Psoas muscle (tissue), 8 donors: ENCODE results near the gene NOL8. TPM values are rescaled to one million over a fixed set of nuclear protein-coding genes. Genes with fewer than 3 reads are reported as not detected.

Experiments
- ATAC-seq, 4 donors: fragments of 200-7000 bp; cut with Tn5 transposase; one replicate each; pipeline ENCODE4 v1.9.1; 2020; ENCODE audit warnings: moderate library complexity in 3 of 4, mild to moderate bottlenecking in 2 of 4
- DNase-seq, 2 donors: peaks; one replicate each; pipeline ENCODE4 v3.0.0-alpha.2; 2020
- H3K27ac ChIP-seq: fragments of 200-600 bp; one replicate; pipeline ENCODE4 v1.8.0; 2022
- H3K27me3 ChIP-seq, 3 donors: fragments of 200-600 bp in 1 of 3; one replicate each; pipeline versions ENCODE4 v1.6.1 to v1.8.0; 2013 to 2022; ENCODE audit warnings: low read length in 2 of 3, mild to moderate bottlenecking in 2 of 3, moderate library complexity in 1 of 3; ENCODE audit not compliant: insufficient read depth in 3 of 3
- H3K36me3 ChIP-seq, 2 donors: fragments of 200-600 bp in 1 of 2; one replicate each; pipeline versions ENCODE4 v1.6.1 to v1.8.0; 2013 to 2022; ENCODE audit warnings: low read depth in 1 of 2, mild to moderate bottlenecking in 1 of 2, moderate library complexity in 1 of 2; ENCODE audit not compliant: insufficient read depth in 1 of 2
- H3K4me1 ChIP-seq: fragments of 200-600 bp; one replicate; pipeline ENCODE4 v1.8.0; 2022
- H3K4me3 ChIP-seq: fragments of 200-600 bp; one replicate; pipeline ENCODE4 v1.8.0; 2022; ENCODE audit warnings: mild to moderate bottlenecking
- H3K9me3 ChIP-seq: fragments of 200-600 bp; one replicate; pipeline ENCODE4 v1.8.0; 2022
- WGBS, 3 donors: extraction: QIAGEN DNeasy Blood & Tissue Kit; methylation state at CpG; one replicate each; pipeline versions ENCODE4 v1.1.6 to v1.1.7; 2013; 5-methylcytosine and 5-hydroxymethylcytosine counted together
- intact Hi-C, 2 donors: fragments of 100-400 bp; cut with DNase I; formaldehyde crosslinking; loops; one replicate each; pipeline versions ENCODE4 v1.11.0 to v1.14.2; 2022
- polyA plus RNA-seq, 3 donors: library from polyadenylated mRNA; stranded (reverse); fragments of 200-250 nt; gene quantifications; one replicate each; pipeline ENCODE4 v1.2.3, GENCODE V29; 2013
- total RNA-seq, 4 donors: library from RNA; stranded (reverse); fragmentation: NEBNext Ultra II Directional in 2 of 4; extraction: Animal tissue kit (Norgen Biotek cat#: 25700) in 2 of 4; gene quantifications; one replicate each; pipeline versions ENCODE4 v1.2.1 to v1.2.4, GENCODE V29; 2021 to 2023
- TF ChIP-seq, protein P1 (sequence below): fragments of 200-600 bp; IDR thresholded peaks from one replicate; pipeline ENCODE4 v1.8.0; 2022; ENCODE audit warnings: antibody characterized with exemption
- donor health status: healthy with polysubstance abuse.
- donor health status: DM: no; HTN: no; CAD: no; lungs with moderate emphysema.
- donor health status: Bipolar disorder and iron deficiency.
- donor health status: healthy.
- donor health status: DM: yes; HTN: yes; CAD: no.
- donor health status: DM: no; HTN: no; CAD: no.
- donor health status: DM: no; HTN: no; CAD: no.
- donor health status: DM: yes; HTN: yes; CAD: no.

NOL8 gene
- total and polyA plus RNA-seq, 7 donors = 11.2 to 29.4 (median 17.4) TPM

DNA sequence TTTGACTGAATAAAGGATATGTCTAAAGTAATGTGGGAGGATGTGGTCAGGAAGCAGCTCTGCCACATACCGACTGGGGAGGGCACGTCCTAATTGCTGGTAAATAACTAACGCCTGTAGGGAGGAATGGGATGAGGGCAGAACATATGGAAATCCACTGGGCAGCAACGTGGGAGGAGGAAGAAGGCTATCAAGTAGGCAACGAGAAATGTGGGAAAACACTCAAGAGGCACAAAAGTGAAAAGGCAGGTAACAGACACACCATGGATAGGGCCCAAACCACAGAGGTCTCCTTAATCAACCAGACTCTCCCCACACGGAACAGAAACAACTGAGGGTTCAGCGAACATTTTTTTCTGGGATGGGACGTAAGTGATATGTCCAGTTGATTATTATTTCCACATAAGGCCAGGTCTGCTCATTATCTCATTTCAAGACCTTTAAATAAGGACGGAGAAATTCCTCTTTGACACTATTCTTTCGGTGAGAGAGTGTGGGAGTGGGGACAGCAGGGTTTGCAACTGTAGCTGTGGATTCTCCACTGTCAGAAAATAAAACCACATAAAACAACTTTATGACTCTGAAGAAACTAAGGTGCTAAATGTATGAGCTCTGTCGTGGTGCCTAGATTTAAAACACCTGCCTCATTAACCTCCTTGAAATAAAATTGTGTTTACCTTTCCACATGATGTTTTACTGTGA, 48.7 kb downstream of the NOL8 start:
- Histone ChIP-seq H3K4me1 (no peaks in the 10 kb centered on the region), H3K9me3 (no peaks in the 10 kb centered on the region), H3K36me3 (peaks cover 26 to 100% of the 10 kb centered on the region in 2 donors), H3K27me3 (no peaks in the 10 kb centered on the region), H3K27ac (no peak overlapping the region), H3K4me3 (no peak overlapping the region)
- TF ChIP-seq, protein P1, sequence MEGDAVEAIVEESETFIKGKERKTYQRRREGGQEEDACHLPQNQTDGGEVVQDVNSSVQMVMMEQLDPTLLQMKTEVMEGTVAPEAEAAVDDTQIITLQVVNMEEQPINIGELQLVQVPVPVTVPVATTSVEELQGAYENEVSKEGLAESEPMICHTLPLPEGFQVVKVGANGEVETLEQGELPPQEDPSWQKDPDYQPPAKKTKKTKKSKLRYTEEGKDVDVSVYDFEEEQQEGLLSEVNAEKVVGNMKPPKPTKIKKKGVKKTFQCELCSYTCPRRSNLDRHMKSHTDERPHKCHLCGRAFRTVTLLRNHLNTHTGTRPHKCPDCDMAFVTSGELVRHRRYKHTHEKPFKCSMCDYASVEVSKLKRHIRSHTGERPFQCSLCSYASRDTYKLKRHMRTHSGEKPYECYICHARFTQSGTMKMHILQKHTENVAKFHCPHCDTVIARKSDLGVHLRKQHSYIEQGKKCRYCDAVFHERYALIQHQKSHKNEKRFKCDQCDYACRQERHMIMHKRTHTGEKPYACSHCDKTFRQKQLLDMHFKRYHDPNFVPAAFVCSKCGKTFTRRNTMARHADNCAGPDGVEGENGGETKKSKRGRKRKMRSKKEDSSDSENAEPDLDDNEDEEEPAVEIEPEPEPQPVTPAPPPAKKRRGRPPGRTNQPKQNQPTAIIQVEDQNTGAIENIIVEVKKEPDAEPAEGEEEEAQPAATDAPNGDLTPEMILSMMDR = no peak
- DNase-seq = no peak
- intact Hi-C loops = loop anchor here (1.0 to 5.0 kb wide), 2 partner anchors 13 to 34 kb away; no protein-coding TSS in a partner anchor
- ATAC-seq = no peak
- WGBS, 3 donors = 70 to 73% (median 71%) methylated on average over 11 of the region's 11 CpGs

DNA sequence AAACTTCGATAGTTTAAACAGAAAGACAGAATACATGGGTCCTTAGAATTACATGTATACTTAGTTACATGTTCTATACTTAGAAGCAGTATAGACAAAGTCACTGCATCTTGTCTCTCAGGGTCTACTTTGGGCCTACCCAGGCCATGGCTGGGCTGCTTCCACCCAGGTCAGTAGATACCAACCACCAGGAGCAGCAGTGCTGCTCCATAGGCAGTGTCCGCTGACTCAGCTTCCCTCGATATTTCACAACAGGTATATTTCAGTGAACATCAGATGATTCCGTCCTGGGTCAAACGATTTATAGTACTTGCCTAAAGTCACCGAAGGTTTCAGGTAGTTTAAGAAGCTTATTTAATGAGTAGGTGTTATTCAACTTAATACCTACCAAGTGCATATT, 49.6 kb downstream of the NOL8 start:
- H3K27me3 ChIP-seq = no peaks in the 10 kb centered on the region
- intact Hi-C loops = loop anchor here in 1 of 2 donors (5.0 kb wide), 1 partner anchor 33 kb away; no protein-coding TSS in a partner anchor
- peaks cover 29 to 100% of the 10 kb centered on the region in 2 donors for H3K36me3 ChIP-seq
- no peak overlapping the region for H3K27ac ChIP-seq
- TF ChIP-seq, protein P1 = no peak
- ATAC-seq = peak in 2 of 4 donors; percentile 40 to 54
- DNase-seq = no peak
- H3K4me1 ChIP-seq = no peaks in the 10 kb centered on the region
- no peaks in the 10 kb centered on the region for H3K9me3 ChIP-seq
- no peak overlapping the region for H3K4me3 ChIP-seq
- WGBS, 3 donors = 93 to 96% (median 95%) methylated on average over 6 of the region's 6 CpGs

DNA sequence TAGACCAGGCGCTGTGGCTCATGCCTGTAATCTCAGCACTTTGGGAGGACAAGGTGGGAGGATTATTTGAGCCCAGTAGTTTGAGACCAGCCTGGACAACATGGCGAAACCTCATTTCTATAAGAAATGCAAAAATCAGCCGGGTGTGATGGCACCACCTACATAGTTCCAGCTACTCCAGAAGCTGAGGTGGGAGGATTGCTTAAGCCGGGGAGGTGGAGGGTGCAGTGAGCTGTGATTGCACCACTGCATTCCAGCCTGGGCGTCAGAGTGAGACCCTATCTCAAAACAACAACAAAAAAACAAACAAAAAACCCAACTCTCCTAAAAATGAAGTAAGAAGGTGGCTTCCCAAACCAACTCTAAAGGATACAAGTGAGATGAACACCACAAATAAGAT, 54.6 kb downstream of the NOL8 start:
- DNase-seq = no peak
- no peak for ATAC-seq
- TF ChIP-seq, protein P1 = no peak
- Histone ChIP-seq H3K4me1 (no peaks in the 10 kb centered on the region), H3K36me3 (peaks cover 32 to 100% of the 10 kb centered on the region in 2 donors), H3K27ac (no peak overlapping the region), H3K27me3 (no peaks in the 10 kb centered on the region), H3K9me3 (no peaks in the 10 kb centered on the region), H3K4me3 (no peak overlapping the region)
- 92 to 97% (median 94%) methylated on average over 5 of the region's 5 CpGs for WGBS, 3 donors
- intact Hi-C loops = loop anchor here in 1 of 2 donors (5.0 kb wide), 1 partner anchor 33 kb away; no protein-coding TSS in a partner anchor

DNA sequence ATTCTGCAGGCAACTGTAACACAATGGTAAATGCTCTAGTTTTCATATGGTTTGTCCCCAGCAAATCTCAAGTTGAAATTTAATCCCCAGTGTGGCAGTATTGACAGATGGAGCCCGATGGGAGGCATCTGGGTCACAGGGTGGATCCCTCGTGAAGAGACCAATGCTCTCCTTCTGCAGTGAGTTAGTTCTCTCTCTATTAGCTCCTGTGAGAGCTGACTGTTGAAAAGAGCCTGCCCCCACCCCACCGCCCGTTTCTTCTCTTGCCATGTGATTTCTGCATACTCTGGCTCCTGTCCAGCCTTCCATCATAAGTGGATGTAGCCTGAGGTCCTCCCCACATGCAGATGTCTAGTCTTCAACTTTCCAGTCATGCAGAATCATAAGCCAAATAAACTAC, 58.7 kb downstream of the NOL8 start:
- DNase-seq (no peak), ATAC-seq (no peak)
- 49 to 68% (median 63%) methylated on average over 4 of the region's 4 CpGs for WGBS, 3 donors
- Histone ChIP-seq H3K4me1 (no peaks in the 10 kb centered on the region), H3K27ac (no peak overlapping the region), H3K36me3 (peaks cover 29 to 100% of the 10 kb centered on the region in 2 donors), H3K4me3 (no peak overlapping the region), H3K9me3 (no peaks in the 10 kb centered on the region), H3K27me3 (no peaks in the 10 kb centered on the region)
- intact Hi-C loops = loop anchor here in 1 of 2 donors (2.0 kb wide), 1 partner anchor 14 kb away; no protein-coding TSS in a partner anchor
- TF ChIP-seq, protein P1 = no peak
